ENCODE measurements around the gene UTP15. TPM values are rescaled to one million over a fixed set of nuclear protein-coding genes. Genes with fewer than 3 reads are reported as not detected.

UTP15 gene
- total and polyA plus RNA-seq, 2 experiments from 2014 or later: 16.5 to 59.0 TPM

DNA sequence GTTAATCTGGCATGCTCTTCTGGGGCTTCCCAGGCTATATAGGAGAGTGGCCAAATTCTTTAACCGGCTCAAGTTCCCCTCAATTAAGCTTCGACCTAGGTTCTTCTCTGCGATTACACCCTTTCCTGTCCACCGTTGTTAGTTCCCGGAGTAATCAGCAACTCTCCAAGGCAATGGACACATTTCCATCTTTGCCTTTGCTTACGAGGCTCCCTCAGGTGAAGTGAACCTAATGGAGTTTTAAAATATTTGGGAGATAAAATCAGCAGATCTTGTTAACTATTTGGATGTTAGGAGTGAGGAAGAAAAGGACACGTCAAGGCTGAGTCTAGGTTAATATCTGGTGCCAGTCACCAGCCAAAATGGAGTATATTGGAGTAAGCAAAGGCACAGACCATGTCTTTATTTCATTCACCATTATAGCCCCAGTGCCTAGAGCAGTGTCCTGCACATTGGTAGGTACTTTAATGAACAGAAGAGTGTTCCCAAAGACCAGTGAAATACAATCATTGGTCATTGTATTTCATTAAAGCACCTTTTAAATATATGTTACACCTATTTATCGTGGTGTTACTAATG lies 515 bp downstream of the UTP15 start:
- DNase-seq (ENCODE audit: low spot score): no peak
- H4K20me1 ChIP-seq (replicated peaks; ENCODE audit: insufficient read depth): peaks cover 7% of the 10 kb centered on the region
- peak overlapping the region; percentile 67 for H2AFZ ChIP-seq
- H3K4me2 ChIP-seq: peak overlapping the region; percentile 97
- H3K4me1 Mint-ChIP-seq: peaks cover 9% of the 10 kb centered on the region
- H3K27me3 ChIP-seq (ENCODE audit: insufficient read depth): no peaks in the 10 kb centered on the region
- H3K4me3 ChIP-seq: peak overlapping the region; percentile 90
- peak; percentile 49 for ATAC-seq
- peak overlapping the region; percentile 82 for H3K27ac ChIP-seq (ENCODE audit: low read depth)
- no peaks in the 10 kb centered on the region for H3F3A ChIP-seq (replicated peaks; ENCODE audit: low read depth)
- peaks cover 12% of the 10 kb centered on the region for H3K4me1 ChIP-seq (ENCODE audit: insufficient read depth)
- no peaks in the 10 kb centered on the region for H3K9me3 Mint-ChIP-seq
- TF ChIP-seq STAT1 (IDR thresholded peaks at IDR 0.05; ENCODE audit: unreplicated experiment): no peak
- no peak for TF ChIP-seq POLR2AphosphoS5 (IDR thresholded peaks at IDR 0.05; ENCODE audit: low read depth)
- no peak for TF ChIP-seq JUNB (IDR thresholded peaks at IDR 0.05; ENCODE audit: unreplicated experiment)
- no peak for TF ChIP-seq ZNF114 (CRISPR knock-in tag; IDR thresholded peaks at IDR 0.05)
- TF ChIP-seq, protein P1, sequence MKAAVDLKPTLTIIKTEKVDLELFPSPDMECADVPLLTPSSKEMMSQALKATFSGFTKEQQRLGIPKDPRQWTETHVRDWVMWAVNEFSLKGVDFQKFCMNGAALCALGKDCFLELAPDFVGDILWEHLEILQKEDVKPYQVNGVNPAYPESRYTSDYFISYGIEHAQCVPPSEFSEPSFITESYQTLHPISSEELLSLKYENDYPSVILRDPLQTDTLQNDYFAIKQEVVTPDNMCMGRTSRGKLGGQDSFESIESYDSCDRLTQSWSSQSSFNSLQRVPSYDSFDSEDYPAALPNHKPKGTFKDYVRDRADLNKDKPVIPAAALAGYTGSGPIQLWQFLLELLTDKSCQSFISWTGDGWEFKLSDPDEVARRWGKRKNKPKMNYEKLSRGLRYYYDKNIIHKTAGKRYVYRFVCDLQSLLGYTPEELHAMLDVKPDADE (IDR thresholded peaks at IDR 0.05): no peak
- TF ChIP-seq REST (IDR thresholded peaks at IDR 0.05; ENCODE audit: unreplicated experiment): no peak
- no peak for TF ChIP-seq EZH2phosphoT487 (IDR thresholded peaks at IDR 0.05; ENCODE audit: unreplicated experiment)
- no peak for TF ChIP-seq CREB1 (CRISPR knock-in tag; IDR thresholded peaks at IDR 0.05; ENCODE audit: low read depth)
- TF ChIP-seq EZH2 (IDR thresholded peaks at IDR 0.05; ENCODE audit: low read depth, unreplicated experiment): no peak
- TF ChIP-seq ZNF331 (CRISPR knock-in tag; IDR thresholded peaks at IDR 0.05; ENCODE audit: low read depth): no peak
- TF ChIP-seq, protein P2, sequence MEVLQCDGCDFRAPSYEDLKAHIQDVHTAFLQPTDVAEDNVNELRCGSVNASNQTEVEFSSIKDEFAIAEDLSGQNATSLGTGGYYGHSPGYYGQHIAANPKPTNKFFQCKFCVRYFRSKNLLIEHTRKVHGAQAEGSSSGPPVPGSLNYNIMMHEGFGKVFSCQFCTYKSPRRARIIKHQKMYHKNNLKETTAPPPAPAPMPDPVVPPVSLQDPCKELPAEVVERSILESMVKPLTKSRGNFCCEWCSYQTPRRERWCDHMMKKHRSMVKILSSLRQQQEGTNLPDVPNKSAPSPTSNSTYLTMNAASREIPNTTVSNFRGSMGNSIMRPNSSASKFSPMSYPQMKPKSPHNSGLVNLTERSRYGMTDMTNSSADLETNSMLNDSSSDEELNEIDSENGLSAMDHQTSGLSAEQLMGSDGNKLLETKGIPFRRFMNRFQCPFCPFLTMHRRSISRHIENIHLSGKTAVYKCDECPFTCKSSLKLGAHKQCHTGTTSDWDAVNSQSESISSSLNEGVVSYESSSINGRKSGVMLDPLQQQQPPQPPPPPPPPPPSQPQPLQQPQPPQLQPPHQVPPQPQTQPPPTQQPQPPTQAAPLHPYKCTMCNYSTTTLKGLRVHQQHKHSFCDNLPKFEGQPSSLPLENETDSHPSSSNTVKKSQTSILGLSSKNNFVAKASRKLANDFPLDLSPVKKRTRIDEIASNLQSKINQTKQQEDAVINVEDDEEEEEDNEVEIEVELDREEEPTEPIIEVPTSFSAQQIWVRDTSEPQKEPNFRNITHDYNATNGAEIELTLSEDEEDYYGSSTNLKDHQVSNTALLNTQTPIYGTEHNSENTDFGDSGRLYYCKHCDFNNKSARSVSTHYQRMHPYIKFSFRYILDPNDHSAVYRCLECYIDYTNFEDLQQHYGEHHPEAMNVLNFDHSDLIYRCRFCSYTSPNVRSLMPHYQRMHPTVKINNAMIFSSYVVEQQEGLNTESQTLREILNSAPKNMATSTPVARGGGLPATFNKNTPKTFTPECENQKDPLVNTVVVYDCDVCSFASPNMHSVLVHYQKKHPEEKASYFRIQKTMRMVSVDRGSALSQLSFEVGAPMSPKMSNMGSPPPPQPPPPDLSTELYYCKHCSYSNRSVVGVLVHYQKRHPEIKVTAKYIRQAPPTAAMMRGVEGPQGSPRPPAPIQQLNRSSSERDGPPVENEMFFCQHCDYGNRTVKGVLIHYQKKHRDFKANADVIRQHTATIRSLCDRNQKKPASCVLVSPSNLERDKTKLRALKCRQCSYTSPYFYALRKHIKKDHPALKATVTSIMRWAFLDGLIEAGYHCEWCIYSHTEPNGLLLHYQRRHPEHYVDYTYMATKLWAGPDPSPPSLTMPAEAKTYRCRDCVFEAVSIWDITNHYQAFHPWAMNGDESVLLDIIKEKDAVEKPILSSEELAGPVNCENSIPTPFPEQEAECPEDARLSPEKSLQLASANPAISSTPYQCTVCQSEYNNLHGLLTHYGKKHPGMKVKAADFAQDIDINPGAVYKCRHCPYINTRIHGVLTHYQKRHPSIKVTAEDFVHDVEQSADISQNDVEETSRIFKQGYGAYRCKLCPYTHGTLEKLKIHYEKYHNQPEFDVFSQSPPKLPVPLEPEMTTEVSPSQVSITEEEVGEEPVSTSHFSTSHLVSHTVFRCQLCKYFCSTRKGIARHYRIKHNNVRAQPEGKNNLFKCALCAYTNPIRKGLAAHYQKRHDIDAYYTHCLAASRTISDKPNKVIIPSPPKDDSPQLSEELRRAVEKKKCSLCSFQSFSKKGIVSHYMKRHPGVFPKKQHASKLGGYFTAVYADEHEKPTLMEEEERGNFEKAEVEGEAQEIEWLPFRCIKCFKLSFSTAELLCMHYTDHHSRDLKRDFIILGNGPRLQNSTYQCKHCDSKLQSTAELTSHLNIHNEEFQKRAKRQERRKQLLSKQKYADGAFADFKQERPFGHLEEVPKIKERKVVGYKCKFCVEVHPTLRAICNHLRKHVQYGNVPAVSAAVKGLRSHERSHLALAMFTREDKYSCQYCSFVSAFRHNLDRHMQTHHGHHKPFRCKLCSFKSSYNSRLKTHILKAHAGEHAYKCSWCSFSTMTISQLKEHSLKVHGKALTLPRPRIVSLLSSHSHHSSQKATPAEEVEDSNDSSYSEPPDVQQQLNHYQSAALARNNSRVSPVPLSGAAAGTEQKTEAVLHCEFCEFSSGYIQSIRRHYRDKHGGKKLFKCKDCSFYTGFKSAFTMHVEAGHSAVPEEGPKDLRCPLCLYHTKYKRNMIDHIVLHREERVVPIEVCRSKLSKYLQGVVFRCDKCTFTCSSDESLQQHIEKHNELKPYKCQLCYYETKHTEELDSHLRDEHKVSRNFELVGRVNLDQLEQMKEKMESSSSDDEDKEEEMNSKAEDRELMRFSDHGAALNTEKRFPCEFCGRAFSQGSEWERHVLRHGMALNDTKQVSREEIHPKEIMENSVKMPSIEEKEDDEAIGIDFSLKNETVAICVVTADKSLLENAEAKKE (CRISPR knock-in tag; IDR thresholded peaks at IDR 0.05): no peak
- TF ChIP-seq CTCF (conservative IDR thresholded peaks at IDR 0.05; ENCODE audit: low read depth in 2 of 2): no peak
- no peak for TF ChIP-seq NANOG (IDR thresholded peaks at IDR 0.05; ENCODE audit: borderline replicate concordance)
- H3K36me3 Mint-ChIP-seq (ENCODE audit: low read depth): peaks cover 18% of the 10 kb centered on the region
- peak overlapping the region; percentile 97 for H3K4me3 Mint-ChIP-seq
- peaks cover 67% of the 10 kb centered on the region for H3K79me2 ChIP-seq (replicated peaks; ENCODE audit: insufficient read depth)
- no peaks in the 10 kb centered on the region for H3K9me2 ChIP-seq (ENCODE audit: insufficient read depth)
- peaks cover 9% of the 10 kb centered on the region for H3K27me3 Mint-ChIP-seq (ENCODE audit: insufficient read depth, low read depth, poor library complexity)
- peak overlapping the region; percentile 98 for H3K27ac Mint-ChIP-seq
- H3K36me3 ChIP-seq (ENCODE audit: insufficient read depth): peaks cover 14% of the 10 kb centered on the region

Measured in GM23338 (cell line).